GM21576 (cell line): ENCODE data around the gene STIL.
"Not testable (repeated sequence)": the region's sequence is repeated elsewhere in the genome, so short reads cannot be mapped to it uniquely, and the experiment has no call there.

ENCODE experiments used
- ATAC-seq: cut with Tn5 transposase; IDR thresholded peaks from one replicate; pipeline ENCODE4 v1.9.1; 2021; ENCODE audit warnings: mild to moderate bottlenecking, moderate library complexity; ENCODE audit not compliant: unreplicated experiment

The STIL gene

DNA sequence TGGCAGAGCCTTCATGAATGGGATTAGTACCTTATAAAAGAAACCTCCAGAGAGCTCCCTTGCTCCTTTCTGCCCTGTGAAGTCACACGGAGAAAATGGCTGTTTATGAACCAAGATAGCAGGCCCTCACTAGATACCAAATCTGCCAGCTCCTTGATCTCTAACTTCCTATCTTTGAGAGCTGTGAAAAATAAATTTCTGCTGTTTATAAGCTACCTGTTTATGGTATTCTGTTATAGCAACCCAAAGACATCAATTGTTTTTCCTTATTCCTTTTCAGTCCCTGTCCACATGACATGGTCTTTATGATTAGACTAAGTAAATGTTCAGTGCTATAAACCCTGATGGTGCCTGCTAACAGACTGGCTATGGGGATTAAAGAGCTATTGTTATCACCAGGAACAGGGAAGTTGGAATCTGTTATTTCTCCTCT, 9.7 kb upstream of the STIL start:
- ATAC-seq, result no peak

DNA sequence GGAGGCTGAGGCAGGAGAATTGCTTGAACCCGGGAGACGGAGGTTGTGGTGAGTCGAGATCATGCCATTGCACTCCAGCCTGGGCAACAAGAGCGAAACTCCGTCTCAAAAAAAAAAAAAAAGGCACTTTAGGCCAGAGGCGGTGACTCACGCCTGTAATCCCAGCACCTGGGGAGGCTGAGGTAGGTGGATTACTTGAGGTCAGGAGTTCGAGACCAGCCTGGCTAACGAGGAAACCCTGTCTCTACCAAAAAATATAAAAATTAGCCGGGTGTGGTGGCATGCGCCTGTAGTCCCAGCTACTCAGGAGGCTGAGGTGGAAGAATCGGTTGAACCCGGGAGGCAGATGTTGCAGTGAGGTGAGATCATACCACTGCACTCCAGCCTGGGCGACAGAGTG, 6.0 kb upstream of the STIL start:
- not testable (repeated sequence) for ATAC-seq

- ATAC-seq, result no peak
Observed at GRCh38 chr1:47317841-47318240, 3.9 kb upstream of the STIL start.

GRCh38 chr1:47309427-47309826, 4.5 kb downstream of the STIL start:
- no peak for ATAC-seq

- ATAC-seq, result no peak
Observed at GRCh38 chr1:47302472-47302871, 11.5 kb downstream of the STIL start.

- no peak for ATAC-seq
Observed at GRCh38 chr1:47298025-47298699, 15.8 kb downstream of the STIL start.

DNA sequence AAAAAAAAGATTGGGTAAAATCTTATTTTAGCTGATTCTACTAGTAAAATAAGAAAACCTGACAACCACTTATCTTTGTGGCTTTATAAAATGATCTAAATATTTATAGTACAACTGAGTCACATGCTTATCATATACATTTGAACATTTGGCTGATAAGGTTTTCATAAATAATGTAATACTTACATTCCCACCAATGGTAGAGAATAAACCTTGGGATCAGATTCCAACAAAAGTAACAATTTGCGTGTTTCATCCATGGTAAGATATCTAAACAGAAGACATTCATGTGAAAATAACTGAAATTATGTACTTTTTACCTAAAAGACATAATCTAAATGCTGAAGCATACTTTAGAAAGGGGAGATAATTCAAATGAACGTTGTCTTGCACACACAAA, 18.4 kb downstream of the STIL start:
- ATAC-seq, result no peak

DNA sequence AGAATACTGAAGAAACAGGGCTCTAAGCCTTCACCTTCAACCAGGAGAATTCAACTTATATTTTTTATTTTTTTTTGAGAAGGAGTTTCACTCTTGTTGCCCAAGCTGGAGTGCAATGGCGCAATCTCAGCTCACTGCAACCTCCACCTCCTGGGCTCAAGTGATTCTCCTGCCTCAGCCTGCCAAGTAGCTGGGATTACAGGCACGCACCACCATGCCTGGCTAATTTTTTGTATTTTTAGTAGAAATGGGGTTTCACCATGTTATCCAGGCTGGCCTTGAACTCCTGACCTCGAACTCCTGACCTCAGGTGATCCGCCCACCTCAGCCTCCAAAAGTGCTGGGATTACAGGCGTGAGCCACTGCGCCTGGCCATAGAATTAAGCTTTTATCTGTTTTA, 19.1 kb downstream of the STIL start:
- not testable (repeated sequence) for ATAC-seq

DNA sequence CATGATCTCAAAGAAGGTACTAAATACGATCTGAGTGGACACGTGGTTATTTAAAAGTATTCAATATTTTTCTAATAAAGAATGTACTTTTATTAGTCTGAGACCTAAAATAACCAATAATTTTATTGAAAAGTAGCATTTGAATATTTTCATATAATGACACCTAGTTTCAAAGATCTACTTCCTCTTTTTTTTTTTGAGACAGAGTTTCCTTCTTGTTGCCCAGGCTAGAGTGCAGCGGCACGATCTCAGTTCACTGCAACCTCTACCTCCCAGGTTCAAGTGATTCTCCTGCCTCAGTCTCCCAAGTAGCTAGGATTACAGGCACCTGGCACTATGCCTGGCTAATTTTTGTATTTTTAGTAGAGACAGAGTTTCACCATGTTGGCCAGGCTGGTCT, 25.8 kb downstream of the STIL start:
- not testable (repeated sequence) for ATAC-seq

DNA sequence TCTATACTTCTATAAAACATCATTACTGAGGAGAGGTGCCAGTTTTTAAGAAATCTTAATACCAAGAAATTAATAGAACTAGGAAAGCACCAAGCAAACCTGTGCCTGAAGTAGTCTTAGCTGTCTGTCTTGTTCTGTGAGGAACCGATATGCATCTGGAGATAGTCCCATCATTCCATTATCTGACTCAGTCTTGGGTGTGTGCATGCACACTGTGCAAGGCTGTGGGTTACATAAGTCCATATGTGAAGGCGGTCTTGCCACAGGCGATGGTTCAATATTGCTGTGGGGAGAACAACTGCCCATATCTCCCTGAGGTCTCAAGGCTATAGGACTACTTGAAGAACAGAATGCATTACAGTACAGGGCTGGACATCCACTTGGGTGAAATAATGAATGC, 33.8 kb downstream of the STIL start:
- no peak for ATAC-seq

GRCh38 chr1:47276850-47277249, 37.1 kb downstream of the STIL start:
- ATAC-seq, result no peak

DNA sequence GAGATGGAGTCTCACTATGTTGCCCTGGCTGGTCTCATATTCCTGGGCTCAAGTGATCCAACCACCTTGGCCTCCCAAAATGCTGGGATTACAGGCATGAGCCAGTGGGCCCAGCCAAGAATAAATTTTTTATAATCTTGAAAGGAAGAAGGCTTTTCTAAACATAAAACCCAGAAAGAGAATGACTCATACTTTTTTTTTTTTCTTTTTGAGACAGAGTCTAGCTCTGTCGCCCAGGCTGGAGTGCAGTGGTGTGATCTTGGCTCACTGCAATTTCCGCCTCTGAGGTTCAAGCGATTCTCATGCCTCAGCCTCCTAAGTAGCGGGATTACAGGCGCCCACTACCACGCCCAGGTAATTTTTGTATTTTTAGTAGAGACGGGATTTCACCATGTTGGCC, 38.1 kb downstream of the STIL start:
- not testable (repeated sequence) for ATAC-seq

- ATAC-seq, result not testable (repeated sequence)
Observed at GRCh38 chr1:47265529-47265928, 48.4 kb downstream of the STIL start.

DNA sequence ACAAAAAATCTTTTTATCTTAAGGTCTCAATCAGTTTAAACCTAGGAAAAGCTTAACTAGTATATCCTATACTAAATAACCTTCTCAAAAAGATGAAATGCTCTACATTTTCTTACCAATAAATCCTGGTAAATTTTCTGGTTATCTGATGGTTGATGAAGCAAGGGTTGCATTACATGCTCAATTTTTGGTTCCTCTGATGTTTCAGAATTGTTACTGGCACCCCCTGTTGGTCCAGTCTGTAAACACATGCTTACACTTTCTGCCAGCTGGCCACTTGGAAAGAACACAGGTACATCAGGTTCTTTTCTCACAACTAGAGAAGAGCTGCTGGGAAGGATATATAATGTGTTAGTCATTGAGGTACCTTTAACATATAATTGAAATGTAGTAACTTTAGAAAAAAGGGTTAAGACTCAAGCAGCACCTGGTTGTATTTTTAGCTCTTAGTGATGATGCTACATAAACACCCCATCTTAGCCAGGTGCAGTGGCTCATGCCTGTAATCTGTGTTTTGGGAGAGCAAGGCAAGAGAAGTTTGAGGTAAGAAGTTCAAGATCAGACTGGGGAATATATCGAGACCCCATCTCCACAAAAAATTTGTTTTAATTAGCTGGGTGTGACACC, 51.0 kb downstream of the STIL start:
- ATAC-seq, result no peak

DNA sequence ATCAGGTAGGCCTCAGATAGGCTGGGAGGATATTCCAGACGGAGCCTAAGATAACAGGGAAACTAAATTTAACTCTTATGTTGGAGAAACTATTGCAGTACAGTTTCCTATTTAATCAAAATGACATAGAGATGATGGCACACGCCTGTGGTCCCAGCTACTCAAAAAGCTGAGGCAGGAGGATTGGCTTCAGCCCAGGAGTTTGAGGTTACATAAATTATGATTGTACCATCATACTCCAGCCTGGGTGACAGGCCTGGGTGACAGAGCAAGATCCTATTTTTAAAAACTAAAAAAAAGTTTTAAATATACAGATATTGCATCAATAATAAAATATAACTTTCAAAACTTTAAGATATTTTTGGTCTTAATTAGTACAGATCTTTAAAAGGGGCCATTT, 56.7 kb downstream of the STIL start:
- ATAC-seq, result no peak

GRCh38 chr1:47252795-47253194, 61.2 kb downstream of the STIL start:
- ATAC-seq, result no peak

DNA sequence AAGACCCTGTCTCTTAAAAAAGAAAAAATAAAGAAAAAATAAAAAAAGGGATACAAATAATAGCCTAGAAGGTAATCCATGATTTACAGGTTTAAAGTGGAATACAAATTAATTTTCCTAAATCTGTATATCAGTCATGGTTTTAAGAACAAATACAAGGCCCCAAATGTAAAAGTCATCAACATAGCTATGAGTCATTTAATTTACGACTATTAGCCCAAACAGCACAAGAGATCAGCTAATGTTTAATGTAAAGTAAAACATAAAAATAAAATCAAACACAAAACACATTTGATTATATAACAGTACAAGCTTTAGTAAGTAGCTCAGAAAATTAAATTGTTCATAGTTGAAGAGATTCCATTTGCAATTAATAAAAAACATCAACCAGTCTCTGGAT, 61.6 kb downstream of the STIL start:
- ATAC-seq, result no peak

DNA sequence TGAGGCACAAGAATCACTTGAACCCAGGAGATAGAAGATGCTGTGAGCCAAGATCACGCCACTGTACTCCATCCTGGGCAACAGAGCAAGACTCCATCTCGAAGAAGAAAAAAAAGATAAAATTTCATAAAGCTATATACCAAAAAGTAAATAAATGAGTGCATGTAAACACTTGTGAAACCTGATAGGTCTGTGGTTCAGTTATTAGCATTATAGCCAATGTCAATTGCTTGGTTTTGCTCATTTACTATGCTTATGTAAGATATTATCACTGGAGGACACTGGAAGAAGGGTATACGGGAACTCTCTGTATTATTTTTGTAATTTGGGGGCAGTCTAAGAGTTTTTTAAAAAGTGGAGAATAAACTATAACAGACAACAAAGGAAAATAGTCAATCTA, 64.2 kb downstream of the STIL start:
- ATAC-seq, result no peak

DNA sequence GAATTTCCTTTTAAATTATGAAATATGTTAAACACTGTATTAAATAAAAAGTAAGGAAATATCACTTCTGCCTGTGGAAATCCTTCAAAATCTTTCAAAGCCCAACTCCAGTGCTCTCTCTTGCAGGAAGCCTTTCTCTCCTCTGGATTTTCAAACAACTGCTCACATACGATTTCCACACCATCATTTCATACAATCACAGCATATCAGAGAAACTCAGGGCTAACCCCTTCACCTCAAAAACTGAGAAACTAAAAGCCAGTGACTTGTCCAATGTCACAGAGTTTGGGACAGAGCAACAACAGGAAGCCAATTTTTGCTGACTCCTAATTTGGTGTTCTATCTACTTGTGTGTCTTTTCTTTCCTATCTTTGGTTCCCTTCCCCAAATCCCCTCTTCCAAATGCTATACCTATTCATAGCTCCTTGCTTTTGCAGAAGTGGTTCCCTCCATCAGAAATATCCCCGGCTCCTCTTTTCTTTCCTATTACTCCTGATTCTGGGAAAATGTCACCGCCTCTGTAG, 69.5 kb downstream of the STIL start:
- ATAC-seq, result no peak

DNA sequence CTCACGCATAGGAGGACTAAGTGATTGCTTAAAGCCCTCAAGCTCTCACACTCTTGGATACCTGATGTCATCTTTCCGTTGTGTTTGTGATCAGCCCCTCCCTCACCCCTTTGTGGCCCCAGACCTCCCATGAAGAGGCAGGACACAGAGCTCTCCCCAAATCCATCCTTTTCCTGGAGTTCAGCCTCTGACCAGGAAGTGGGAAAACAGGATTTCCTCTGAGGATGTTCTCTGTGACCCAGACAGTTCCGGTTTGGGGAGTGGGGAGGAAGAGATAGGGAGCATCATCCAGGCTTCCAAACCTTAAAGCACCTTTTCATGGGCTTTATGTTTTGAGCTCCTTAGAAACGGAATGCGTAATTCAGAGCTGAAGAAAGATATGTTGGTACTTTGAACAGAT, 70.0 kb downstream of the STIL start:
- no peak for ATAC-seq

DNA sequence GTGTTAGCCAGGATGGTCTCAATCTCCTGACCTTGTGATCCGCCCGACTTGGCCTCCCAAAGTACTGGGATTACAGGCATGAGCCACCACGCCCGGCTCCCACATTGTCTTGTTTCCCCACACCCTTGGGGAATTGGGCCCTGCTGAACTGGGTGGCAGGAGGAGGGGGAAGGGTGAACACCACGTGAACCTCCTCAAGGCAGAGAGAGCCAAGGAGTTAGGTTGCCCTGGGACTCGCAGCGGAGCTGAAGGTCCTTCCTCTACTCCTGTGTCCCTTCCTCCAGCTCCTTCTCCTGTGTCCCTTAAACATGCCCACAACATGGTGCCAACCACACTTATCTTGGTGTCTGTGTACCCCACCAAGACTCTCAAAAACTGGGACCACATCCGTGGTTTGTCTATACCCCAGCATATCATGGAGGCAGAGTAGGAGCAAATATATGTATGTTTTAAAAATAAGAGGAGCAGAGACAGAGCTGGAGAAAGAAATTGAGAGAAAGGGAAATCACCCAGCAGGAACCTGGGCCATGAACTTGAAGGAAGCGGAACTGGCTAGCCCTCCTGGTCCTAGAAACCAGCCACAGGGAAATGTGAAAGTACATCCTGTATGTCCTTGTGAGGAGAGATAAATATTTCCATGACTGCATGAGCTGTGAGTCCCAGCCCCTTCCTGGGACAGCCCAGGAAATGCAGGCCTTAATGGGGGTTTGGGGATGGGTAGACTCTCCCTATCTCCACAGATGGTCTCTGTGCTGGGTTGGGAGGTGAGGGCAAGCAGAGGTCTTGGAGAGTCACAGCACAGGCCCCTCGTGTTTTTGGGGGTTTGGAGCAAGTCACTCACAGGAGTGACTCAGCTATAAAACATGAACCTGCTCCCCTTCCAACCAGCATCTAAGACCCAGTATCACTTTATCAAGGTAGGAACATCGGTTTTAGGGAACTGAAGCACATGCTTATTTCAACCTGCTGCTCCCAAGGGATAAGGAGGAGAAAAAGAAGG, 72.5 kb downstream of the STIL start:
- ATAC-seq, result no peak
